NCI-H526 (cell line): ENCODE measurements around the gene ADAMTS8.

Source experiments
- DNase-seq, 2 experiments: peaks; one replicate each; lab custom pipeline; 2025; lab: John Stamatoyannopoulos, UW

The ADAMTS8 gene

DNA sequence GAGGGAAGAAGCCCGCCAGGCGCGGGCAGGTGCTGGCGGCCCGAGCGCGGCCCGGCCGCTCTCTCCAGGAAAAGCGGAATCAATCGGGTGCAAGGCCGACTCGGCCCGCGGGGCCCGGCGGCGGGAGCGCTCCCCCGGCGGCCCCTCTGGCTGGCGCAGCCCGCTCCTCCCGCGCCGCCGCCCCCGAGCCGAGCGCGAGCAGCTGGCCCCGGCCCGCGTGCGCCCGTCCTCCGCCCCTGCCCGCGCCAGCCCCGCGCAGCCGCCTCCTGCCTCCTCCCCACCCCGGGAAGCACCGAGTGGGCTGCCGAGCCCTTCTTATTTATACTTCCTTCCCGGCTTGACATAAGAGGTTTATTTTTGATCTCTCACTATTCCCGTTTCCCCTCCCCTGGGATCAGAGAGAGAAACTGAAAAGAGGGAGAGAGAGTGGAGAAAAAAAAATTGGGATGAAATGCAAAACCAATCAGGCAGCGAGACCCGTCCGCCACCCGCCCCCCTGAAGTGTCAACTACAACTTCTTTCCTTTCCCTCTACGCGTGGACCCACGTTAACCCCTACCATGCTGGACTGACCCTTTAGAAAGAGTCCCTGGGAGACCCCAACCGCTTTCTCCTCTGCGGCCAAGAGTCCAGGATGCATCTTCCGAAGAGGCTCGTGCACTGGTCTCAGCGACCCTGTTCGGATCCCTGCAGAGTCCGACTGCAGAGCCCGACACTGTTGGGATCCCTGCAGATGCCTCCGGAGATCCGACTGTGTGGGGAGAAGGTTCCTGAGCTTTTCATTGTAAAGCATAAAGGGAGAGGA is at the start of gene ADAMTS8:
Gene ADAMTS8 (minus strand): TSS at position 294 of the 804 bp plus-strand sequence. CDS start 323 bp downstream, outside the sequence.
- DNase-seq: peak in 1 of 2 experiments; percentile 90

DNA sequence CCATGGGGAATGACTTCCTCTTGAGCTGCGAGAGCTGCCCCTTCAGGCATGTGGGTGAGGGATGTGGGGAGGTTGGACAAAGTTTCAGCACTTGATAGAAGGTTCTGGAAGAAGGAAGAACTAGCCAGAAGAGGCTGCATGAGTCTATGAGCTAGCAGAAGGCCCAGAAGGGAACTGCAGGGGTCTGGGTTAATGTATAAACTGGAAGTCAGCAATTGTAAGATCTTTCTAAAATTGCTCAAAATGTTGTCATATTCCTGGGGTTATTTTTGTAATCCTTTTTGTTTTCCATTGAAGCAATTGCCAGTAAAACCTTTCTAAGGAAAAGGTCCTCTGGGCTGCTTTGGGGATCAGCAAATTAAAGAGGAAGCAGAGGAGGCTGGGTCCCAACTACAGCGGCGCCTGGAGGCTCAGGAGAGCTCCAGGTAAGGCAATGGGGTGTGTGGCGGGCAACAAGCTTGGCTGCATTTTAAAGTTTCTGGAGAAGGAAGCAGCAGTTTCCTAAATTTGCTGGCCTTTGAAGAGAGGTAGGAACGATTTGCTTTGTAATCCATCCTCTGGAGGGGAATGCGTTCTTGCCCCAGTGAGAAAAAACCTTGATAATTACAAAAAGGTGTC is 49.3 kb upstream of the ADAMTS8 start:
- DNase-seq: no peak

- DNase-seq: no peak
These were observed 48.6 kb upstream of the ADAMTS8 start for GRCh38 chr11:130476922-130477491.

- DNase-seq: no peak
These were observed 48.0 kb upstream of the ADAMTS8 start for GRCh38 chr11:130476200-130476921.

DNA sequence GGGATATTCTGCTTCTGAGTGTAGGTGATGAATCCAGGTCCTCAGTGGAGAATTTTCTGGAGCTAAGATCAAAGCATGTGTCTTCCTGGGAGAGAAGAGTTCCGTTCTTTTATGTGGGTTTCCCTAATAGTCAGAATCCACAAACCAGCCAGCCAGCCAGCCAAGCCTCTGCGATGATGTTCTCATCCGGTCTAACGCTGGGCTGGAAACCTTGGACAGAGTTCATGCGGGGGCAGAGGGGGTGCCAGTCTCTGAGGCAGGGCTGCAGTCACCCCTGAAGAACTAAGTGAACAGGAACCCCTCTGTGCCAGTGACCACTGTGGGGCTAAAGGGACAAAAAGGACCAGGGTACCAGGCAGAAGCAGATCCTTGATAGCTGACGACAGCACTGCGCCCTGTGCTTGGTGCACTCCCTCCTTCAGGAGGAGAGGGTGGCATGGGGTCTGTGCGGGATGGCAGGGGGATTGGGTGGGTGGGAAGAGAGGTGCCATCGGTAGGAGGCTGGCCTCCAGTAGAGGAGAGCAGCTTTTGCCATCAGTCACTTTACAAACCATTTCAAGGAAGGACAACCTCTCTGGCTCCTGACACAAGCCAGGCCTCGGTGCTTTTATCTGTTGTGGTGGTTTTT is 47.1 kb upstream of the ADAMTS8 start:
- no peak for DNase-seq

DNA sequence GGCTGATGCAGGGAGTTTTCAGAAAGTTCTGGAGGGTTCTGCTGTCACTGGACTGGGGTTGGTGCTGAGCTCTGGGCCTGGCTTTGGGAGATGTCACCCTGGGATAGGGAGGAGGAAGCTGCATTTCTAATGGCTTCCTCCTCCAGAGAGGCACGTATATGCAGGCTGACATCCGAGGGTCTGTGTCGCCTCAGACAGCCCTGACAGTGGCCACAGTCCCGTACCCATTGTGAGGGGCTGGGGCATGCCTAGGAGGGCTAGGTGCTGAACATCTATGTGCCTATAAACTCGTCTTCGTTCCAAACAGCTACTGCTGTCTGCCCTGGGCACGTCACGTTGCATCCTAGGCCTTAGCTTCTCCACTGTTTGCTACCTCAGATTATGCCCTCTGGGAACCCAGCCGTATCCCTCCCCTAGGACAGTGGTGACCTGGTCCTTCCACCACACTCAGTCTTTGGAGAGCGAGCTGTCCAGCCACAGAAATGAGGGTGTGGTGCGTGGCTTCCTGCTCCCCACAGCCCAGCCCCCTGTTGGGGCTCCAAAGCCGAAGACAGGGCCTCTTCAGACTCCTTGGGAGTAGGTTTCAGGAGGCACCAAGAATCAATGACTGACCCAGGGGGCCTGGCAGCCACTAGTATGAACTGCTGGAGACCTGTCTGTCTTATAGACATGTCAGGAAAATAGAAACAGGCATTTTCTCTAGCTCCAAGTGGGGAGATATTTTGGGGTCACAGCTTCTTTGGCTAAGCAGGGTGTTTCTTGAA is 46.4 kb upstream of the ADAMTS8 start:
- no peak for DNase-seq

- no peak for DNase-seq
These were observed 45.5 kb upstream of the ADAMTS8 start for GRCh38 chr11:130473795-130474377.

DNA sequence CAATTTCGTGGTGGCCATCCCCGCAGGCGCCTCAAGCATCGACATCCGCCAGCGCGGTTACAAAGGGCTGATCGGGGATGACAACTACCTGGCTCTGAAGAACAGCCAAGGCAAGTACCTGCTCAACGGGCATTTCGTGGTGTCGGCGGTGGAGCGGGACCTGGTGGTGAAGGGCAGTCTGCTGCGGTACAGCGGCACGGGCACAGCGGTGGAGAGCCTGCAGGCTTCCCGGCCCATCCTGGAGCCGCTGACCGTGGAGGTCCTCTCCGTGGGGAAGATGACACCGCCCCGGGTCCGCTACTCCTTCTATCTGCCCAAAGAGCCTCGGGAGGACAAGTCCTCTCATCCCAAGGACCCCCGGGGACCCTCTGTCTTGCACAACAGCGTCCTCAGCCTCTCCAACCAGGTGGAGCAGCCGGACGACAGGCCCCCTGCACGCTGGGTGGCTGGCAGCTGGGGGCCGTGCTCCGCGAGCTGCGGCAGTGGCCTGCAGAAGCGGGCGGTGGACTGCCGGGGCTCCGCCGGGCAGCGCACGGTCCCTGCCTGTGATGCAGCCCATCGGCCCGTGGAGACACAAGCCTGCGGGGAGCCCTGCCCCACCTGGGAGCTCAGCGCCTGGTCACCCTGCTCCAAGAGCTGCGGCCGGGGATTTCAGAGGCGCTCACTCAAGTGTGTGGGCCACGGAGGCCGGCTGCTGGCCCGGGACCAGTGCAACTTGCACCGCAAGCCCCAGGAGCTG is 44.8 kb upstream of the ADAMTS8 start:
- DNase-seq: no peak

GRCh38 chr11:130472434-130472961 is 44.1 kb upstream of the ADAMTS8 start:
- no peak for DNase-seq

GRCh38 chr11:130471731-130472433 is 43.5 kb upstream of the ADAMTS8 start:
- DNase-seq: no peak

DNA sequence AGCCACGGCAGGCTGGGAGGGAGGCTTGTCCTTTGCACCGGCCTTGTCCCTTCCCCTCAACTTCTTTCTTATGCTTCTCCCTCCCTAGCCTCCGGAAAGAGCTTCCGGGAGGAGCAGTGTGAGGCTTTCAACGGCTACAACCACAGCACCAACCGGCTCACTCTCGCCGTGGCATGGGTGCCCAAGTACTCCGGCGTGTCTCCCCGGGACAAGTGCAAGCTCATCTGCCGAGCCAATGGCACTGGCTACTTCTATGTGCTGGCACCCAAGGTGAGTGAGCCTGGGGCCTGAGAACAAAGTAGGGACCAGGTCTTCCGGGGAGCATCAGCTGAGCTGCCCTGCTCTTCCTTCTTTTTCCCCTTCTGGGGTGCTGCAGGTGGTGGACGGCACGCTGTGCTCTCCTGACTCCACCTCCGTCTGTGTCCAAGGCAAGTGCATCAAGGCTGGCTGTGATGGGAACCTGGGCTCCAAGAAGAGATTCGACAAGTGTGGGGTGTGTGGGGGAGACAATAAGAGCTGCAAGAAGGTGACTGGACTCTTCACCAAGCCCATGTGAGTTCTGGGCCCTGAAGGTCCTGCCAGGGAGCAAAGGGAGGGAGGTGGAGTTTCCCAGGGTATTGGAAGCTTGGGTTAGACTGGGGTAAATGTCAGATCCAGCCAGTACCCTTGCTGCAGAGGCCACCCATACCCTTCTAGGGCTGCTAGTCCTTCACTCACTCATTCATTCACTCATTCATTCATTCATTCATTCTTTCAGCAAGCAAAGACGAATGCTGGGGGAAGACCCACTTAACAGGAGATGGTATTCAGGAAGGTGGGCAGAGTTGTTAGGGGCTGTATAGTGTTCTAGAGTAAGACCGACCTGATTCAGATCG is 42.7 kb upstream of the ADAMTS8 start:
- DNase-seq: no peak

DNA sequence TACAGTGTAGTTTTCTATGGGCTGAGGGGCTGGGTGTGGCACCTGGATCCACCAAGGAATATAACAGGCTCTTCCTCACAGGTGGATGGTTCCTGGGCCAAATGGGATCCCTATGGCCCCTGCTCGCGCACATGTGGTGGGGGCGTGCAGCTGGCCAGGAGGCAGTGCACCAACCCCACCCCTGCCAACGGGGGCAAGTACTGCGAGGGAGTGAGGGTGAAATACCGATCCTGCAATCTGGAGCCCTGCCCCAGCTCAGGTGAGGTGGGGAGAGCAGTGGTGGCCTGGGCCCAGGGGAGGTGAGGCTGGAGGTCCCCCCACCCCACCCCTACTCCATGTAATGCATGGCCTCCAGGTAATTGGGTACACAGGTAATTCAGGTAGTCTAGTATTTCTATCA is 40.8 kb upstream of the ADAMTS8 start:
- DNase-seq: no peak

GRCh38 chr11:130467116-130467900 is 38.9 kb upstream of the ADAMTS8 start:
- DNase-seq: no peak

DNA sequence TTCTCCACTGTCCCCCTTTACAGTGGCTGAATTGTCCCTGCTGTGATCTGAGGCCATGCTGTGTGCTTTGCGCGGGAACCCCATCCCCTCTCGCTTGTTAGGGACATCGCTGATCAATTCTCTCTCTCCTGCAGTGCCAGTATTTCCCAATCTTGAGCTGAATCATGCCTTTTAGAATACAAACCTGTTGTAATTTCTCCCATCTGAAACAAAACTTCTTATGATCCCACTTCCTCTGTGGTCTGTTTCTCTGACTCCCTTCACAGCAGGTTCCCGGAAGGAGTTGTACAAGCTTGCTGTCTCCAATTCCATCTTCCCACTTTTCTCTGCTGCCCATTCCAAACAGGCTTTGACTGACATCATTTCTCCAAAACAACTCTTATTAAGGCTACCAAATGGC is 36.9 kb upstream of the ADAMTS8 start:
- no peak for DNase-seq

DNA sequence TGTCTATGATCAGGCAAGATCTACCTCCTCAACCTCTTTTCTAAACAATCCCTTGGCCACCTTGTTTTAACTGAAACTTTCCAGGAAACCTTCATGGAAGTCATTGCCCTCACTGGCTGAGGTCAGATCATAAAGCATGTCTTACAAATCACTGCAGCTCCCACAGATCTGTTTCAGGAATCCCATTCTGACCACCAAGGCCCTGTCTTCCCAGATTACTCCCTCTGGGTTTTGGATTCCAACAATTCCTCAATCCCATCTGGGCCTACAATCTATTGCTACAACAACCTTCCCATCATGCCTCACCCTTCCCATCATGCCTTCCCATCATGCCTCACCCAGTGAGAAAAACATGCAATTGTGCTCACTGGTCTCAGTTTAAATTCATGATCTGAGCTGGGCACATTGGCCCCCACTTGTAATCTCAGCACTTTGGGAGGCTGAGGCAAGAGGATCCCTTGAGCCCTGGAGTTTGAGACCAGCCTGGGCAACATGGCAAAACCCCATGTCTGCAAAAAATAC is 35.9 kb upstream of the ADAMTS8 start:
- no peak for DNase-seq

- DNase-seq: no peak
These were observed 34.5 kb upstream of the ADAMTS8 start for GRCh38 chr11:130462931-130463330.
